RWPE2 (cell line): ENCODE results near the gene PPP1R13B.

Experiments
- ATAC-seq: fragments of 200-7000 bp; cut with Tn5 transposase; 3 replicates; pipeline ENCODE4 v1.9.1; 2021; ENCODE audit warnings: low read depth
- DNase-seq: peaks from one replicate; pipeline ENCODE4 v3.0.0-alpha.2; 2020; ENCODE audit warnings: low spot score
- H3K27ac ChIP-seq: fragments of 450-650 bp; 2 replicates; pipeline ENCODE4 v1.5.1; 2017; ENCODE audit warnings: mild to moderate bottlenecking; ENCODE audit not compliant: poor library complexity, severe bottlenecking
- H3K27me3 ChIP-seq: fragments of 250-450 bp; sonication (Bioruptor Pico); 2 replicates; pipeline ENCODE4 v1.5.1; 2021; ENCODE audit warnings: mild to moderate bottlenecking, moderate library complexity; ENCODE audit not compliant: insufficient read depth, poor library complexity, severe bottlenecking
- H3K36me3 ChIP-seq: fragments of 250-450 bp; sonication (Bioruptor Pico); 2 replicates; pipeline ENCODE4 v1.5.1; 2020; ENCODE audit warnings: low read depth, mild to moderate bottlenecking, moderate library complexity
- H3K4me1 ChIP-seq: fragments of 250-450 bp; sonication (Bioruptor Pico); 2 replicates; pipeline ENCODE4 v1.5.1; 2021; ENCODE audit warnings: mild to moderate bottlenecking, moderate library complexity; ENCODE audit not compliant: insufficient read depth, poor library complexity, severe bottlenecking
- H3K4me3 ChIP-seq: fragments of 250-450 bp; sonication (Bioruptor Pico); 2 replicates; pipeline ENCODE4 v1.5.1; 2021; ENCODE audit warnings: mild to moderate bottlenecking, moderate library complexity; ENCODE audit not compliant: severe bottlenecking
- H3K9me3 ChIP-seq: fragments of 250-450 bp; sonication (Bioruptor Pico); 2 replicates; pipeline ENCODE4 v1.5.1; 2021; ENCODE audit warnings: mild to moderate bottlenecking, moderate library complexity; ENCODE audit not compliant: severe bottlenecking
- CTCF ChIP-seq: fragments of 450-650 bp; IDR thresholded peaks from one replicate; pipeline ENCODE4 v1.5.1; 2017; ENCODE audit warnings: mild to moderate bottlenecking, moderate library complexity; ENCODE audit not compliant: poor library complexity, severe bottlenecking

The PPP1R13B gene

GRCh38 chr14:103755060-103755459, 92.3 kb downstream of the PPP1R13B start:
- Histone ChIP-seq H3K27ac (no peak overlapping the region), H3K4me3 (no peak overlapping the region), H3K9me3 (no peaks in the 10 kb centered on the region), H3K4me1 (no peaks in the 10 kb centered on the region), H3K36me3 (peaks cover 20% of the 10 kb centered on the region), H3K27me3 (no peaks in the 10 kb centered on the region)
- ATAC-seq = no peak
- DNase-seq = no peak
- TF ChIP-seq CTCF = no peak

GRCh38 chr14:103753774-103754173, 93.6 kb downstream of the PPP1R13B start:
- no peaks in the 10 kb centered on the region for H3K4me1 ChIP-seq
- H3K27ac ChIP-seq = no peak overlapping the region
- DNase-seq = no peak
- H3K4me3 ChIP-seq = no peak overlapping the region
- peaks cover 32% of the 10 kb centered on the region for H3K36me3 ChIP-seq
- H3K9me3 ChIP-seq = no peaks in the 10 kb centered on the region
- no peak for ATAC-seq
- H3K27me3 ChIP-seq = no peaks in the 10 kb centered on the region
- no peak for TF ChIP-seq CTCF

- Histone ChIP-seq H3K36me3 (peaks cover 28% of the 10 kb centered on the region), H3K4me3 (no peak overlapping the region), H3K27me3 (no peaks in the 10 kb centered on the region), H3K27ac (no peak overlapping the region), H3K9me3 (no peaks in the 10 kb centered on the region), H3K4me1 (no peaks in the 10 kb centered on the region)
- no peak for DNase-seq
- no peak for ATAC-seq
- peak; percentile 19 for TF ChIP-seq CTCF
Measured at GRCh38 chr14:103749860-103750259, 97.5 kb downstream of the PPP1R13B start.

- no peak for TF ChIP-seq CTCF
- Histone ChIP-seq H3K9me3 (no peaks in the 10 kb centered on the region), H3K4me3 (no peak overlapping the region), H3K27ac (no peak overlapping the region), H3K27me3 (no peaks in the 10 kb centered on the region), H3K36me3 (peaks cover 28% of the 10 kb centered on the region), H3K4me1 (no peaks in the 10 kb centered on the region)
- DNase-seq (no peak), ATAC-seq (no peak)
Measured at GRCh38 chr14:103749452-103749851, 97.9 kb downstream of the PPP1R13B start.

GRCh38 chr14:103748534-103748857, 98.9 kb downstream of the PPP1R13B start:
- H3K27me3 ChIP-seq = no peaks in the 10 kb centered on the region
- no peaks in the 10 kb centered on the region for H3K4me1 ChIP-seq
- H3K4me3 ChIP-seq = no peak overlapping the region
- no peak overlapping the region for H3K27ac ChIP-seq
- peaks cover 28% of the 10 kb centered on the region for H3K36me3 ChIP-seq
- TF ChIP-seq CTCF = no peak
- DNase-seq = no peak
- no peaks in the 10 kb centered on the region for H3K9me3 ChIP-seq
- ATAC-seq = no peak
